Prostate gland (tissue), 2 donors: ENCODE measurements around the gene BHLHA15.

Source experiments
- CTCF ChIP-seq, 4 experiments: fragments of 200-600 bp in 2 of 4; fragments of 450-650 bp in 2 of 4; sonication (generic) in 2 of 4; IDR thresholded peaks; 1 replicate in 3 of 4; 2 replicates in 1 of 4; pipeline ENCODE4 v1.5.1; 2016 to 2019; ENCODE audit warnings: antibody characterized with exemption in 4 of 4, mild to moderate bottlenecking in 2 of 4, moderate library complexity in 2 of 4
- POLR2A ChIP-seq: fragments of 450-650 bp; IDR thresholded peaks from one replicate; pipeline ENCODE4 v1.6.1; 2016; ENCODE audit warnings: antibody characterized with exemption, mild to moderate bottlenecking
- POLR2AphosphoS5 ChIP-seq: sonication (generic); formaldehyde crosslinking; IDR thresholded peaks from one replicate; pipeline ENCODE4 v1.6.1; 2017; ENCODE audit warnings: antibody characterized with exemption

GRCh38 chr7:98248156-98248555, 36.9 kb downstream of the BHLHA15 start:
- TF ChIP-seq CTCF (IDR thresholded peaks at IDR 0.05) = no peak
- no peak for TF ChIP-seq POLR2A
- no peak for TF ChIP-seq POLR2AphosphoS5
